IMR-90 (cell line): ENCODE results near the gene DHRSX. TPM values are rescaled to one million over a fixed set of nuclear protein-coding genes. Genes with fewer than 3 reads are reported as not detected.
"Not testable (repeated sequence)": the region's sequence is repeated elsewhere in the genome, so short reads cannot be mapped to it uniquely, and the experiment has no call there.

ENCODE experiments used
- ATAC-seq: fragments of 200-7000 bp; cut with Tn5 transposase; 2 replicates; pipeline ENCODE4 v1.9.1; 2020; ENCODE audit warnings: low read depth, mild to moderate bottlenecking, moderate library complexity
- BruUV-seq: library from RNA; stranded (reverse); fragments of 400-500 nt; replicated peaks from 2 replicates; lab custom pipeline; 2021; lab: Mats Ljungman, UMichigan
- CTCF ChIA-PET: fragments of 300-600 bp; formaldehyde crosslinking; extraction: SDS; loops from one replicate; lab custom pipeline; 2021; ENCODE audit warnings: antibody characterized with exemption; lab: Yijun Ruan, JAX
- POLR2A ChIA-PET: fragments of 300-600 bp; sonication (Branson Sonifier 250); formaldehyde crosslinking; loops from one replicate; lab custom pipeline; 2022; ENCODE audit warnings: antibody characterized with exemption; ENCODE audit not compliant: unreplicated experiment; lab: Charles Lee
- DNase-seq: peaks from one replicate; pipeline ENCODE4 v3.0.0; 2013
- H2AFZ ChIP-seq: replicated peaks from 2 replicates; pipeline ENCODE3; 2013; ENCODE audit warnings: low read length, mild to moderate bottlenecking; ENCODE audit not compliant: poor library complexity
- H2AK5ac ChIP-seq: 2 replicates; pipeline ENCODE4 v1.6.1; 2013; ENCODE audit warnings: low read depth, low read length, inconsistent platforms
- H2AK9ac ChIP-seq: replicated peaks from 2 replicates; pipeline ENCODE3; 2013; ENCODE audit warnings: mild to moderate bottlenecking, low read depth, low read length, moderate library complexity; ENCODE audit not compliant: poor library complexity
- H2BK120ac ChIP-seq: 2 replicates; pipeline ENCODE4 v1.6.1; 2013; ENCODE audit warnings: low read depth, low read length, inconsistent platforms
- H2BK15ac ChIP-seq: 3 replicates; pipeline ENCODE4 v1.6.1; 2013; ENCODE audit warnings: low read depth, low read length, inconsistent platforms
- H2BK20ac ChIP-seq: 2 replicates; pipeline ENCODE4 v1.6.1; 2013; ENCODE audit warnings: low read depth, mild to moderate bottlenecking, inconsistent platforms, low read length, moderate library complexity
- H2BK5ac ChIP-seq: 2 replicates; pipeline ENCODE4 v1.6.1; 2013; ENCODE audit warnings: mild to moderate bottlenecking, low read depth, low read length, inconsistent platforms; ENCODE audit not compliant: poor library complexity, severe bottlenecking
- H3K14ac ChIP-seq: replicated peaks from 2 replicates; pipeline ENCODE4 v1.6.1; 2013; ENCODE audit warnings: low read depth, low read length, inconsistent platforms
- H3K18ac ChIP-seq: 2 replicates; pipeline ENCODE4 v1.6.1; 2013; ENCODE audit warnings: low read depth, low read length, control low read depth
- H3K23ac ChIP-seq: 2 replicates; pipeline ENCODE4 v1.6.1; 2013; ENCODE audit warnings: low read depth, low read length, inconsistent platforms
- H3K27ac ChIP-seq: 2 replicates; pipeline ENCODE4 v1.5.1; 2013; ENCODE audit warnings: mild to moderate bottlenecking, control low read depth, low read length; ENCODE audit not compliant: insufficient read depth
- H3K27me3 ChIP-seq: 2 replicates; pipeline ENCODE4 v1.6.1; 2013; ENCODE audit warnings: low read length; ENCODE audit not compliant: control insufficient read depth, insufficient read depth
- H3K36me3 ChIP-seq: 2 replicates; pipeline ENCODE4 v1.6.1; 2013; ENCODE audit warnings: low read length, mixed read lengths; ENCODE audit not compliant: control insufficient read depth, insufficient read depth
- H3K4ac ChIP-seq: 2 replicates; pipeline ENCODE4 v1.6.1; 2013; ENCODE audit warnings: low read depth, low read length, inconsistent platforms
- H3K4me1 ChIP-seq: 2 replicates; pipeline ENCODE4 v1.6.1; 2013; ENCODE audit warnings: low read length, mixed read lengths; ENCODE audit not compliant: control insufficient read depth, insufficient read depth
- H3K4me2 ChIP-seq: 2 replicates; pipeline ENCODE4 v1.6.1; 2013; ENCODE audit warnings: low read depth, mild to moderate bottlenecking, control low read depth, low read length, moderate library complexity
- H3K4me3 ChIP-seq: 2 replicates; pipeline ENCODE4 v1.5.1; 2013; ENCODE audit warnings: low read depth, mild to moderate bottlenecking, control low read depth, low read length, moderate library complexity; ENCODE audit not compliant: insufficient read depth
- H3K56ac ChIP-seq: 2 replicates; pipeline ENCODE4 v1.6.1; 2013; ENCODE audit warnings: low read length, inconsistent platforms; ENCODE audit not compliant: insufficient read depth; ENCODE audit errors: extremely low read depth
- H3K79me1 ChIP-seq, 2 experiments: 2 replicates each; pipeline ENCODE4 v1.6.1; 2013; ENCODE audit warnings: low read length in 2 of 2, inconsistent platforms in 1 of 2, low read depth in 1 of 2
- H3K9ac ChIP-seq: 2 replicates; pipeline ENCODE4 v1.6.1; 2013; ENCODE audit warnings: low read depth, low read length, control low read depth
- H3K9me1 ChIP-seq: 2 replicates; pipeline ENCODE4 v1.6.1; 2013; ENCODE audit warnings: low read length, inconsistent platforms; ENCODE audit not compliant: insufficient read depth
- H3K9me3 ChIP-seq: 2 replicates; pipeline ENCODE4 v1.6.1; 2013; ENCODE audit warnings: low read length; ENCODE audit not compliant: control insufficient read depth, insufficient read depth
- H4K20me1 ChIP-seq: 2 replicates; pipeline ENCODE4 v1.6.1; 2013; ENCODE audit warnings: low read length, inconsistent platforms; ENCODE audit not compliant: insufficient read depth
- H4K5ac ChIP-seq: 2 replicates; pipeline ENCODE4 v1.6.1; 2013; ENCODE audit warnings: mild to moderate bottlenecking, low read depth, low read length, control low read depth
- H4K8ac ChIP-seq, 2 experiments: 2 replicates each; pipeline ENCODE4 v1.6.1; 2013; ENCODE audit warnings: low read depth in 2 of 2, low read length in 2 of 2, control low read depth in 1 of 2, inconsistent platforms in 1 of 2
- H4K91ac ChIP-seq: 2 replicates; pipeline ENCODE4 v1.6.1; 2013; ENCODE audit warnings: low read depth, low read length, inconsistent platforms; ENCODE audit not compliant: insufficient read depth
- CHD1 ChIP-seq: IDR thresholded peaks from 2 replicates; pipeline ENCODE4 v1.6.1; 2012; ENCODE audit warnings: low read depth, low read length, improper control_type of control experiment
- MAZ ChIP-seq: IDR thresholded peaks from 2 replicates; pipeline ENCODE4 v1.6.1; 2012; ENCODE audit warnings: low read depth, mild to moderate bottlenecking, low read length, improper control_type of control experiment, moderate library complexity, borderline replicate concordance
- WGBS, 2 experiments: methylation state at CpG; one replicate each; pipeline versions ENCODE4 v1.1.5 to v1.1.7; 2013; ENCODE audit warnings: missing lambda C conversion rate in 2 of 2; ENCODE audit not compliant: insufficient read length in 1 of 2; ENCODE audit errors: extremely low coverage in 2 of 2; 5-methylcytosine and 5-hydroxymethylcytosine counted together
- dilution Hi-C: fragments of 300-500 bp; cut with HindIII; formaldehyde crosslinking; loops from one replicate; pipeline ENCODE4 v1.14.3; 2018; ENCODE audit warnings: low sequenced_read_pairs; ENCODE audit not compliant: unreplicated experiment
- in situ Hi-C: fragments of 300-500 bp; cut with MboI; formaldehyde crosslinking; loops from 3 replicates; pipeline ENCODE4 v1.14.3; 2019; ENCODE audit warnings: low sequenced_read_pairs, inconsistent platforms, mixed read lengths
- intact Hi-C: fragments of 100-400 bp; cut with micrococcal nuclease; formaldehyde crosslinking; loops from 2 replicates; pipeline ENCODE4 v1.10.0; 2022
- polyA plus RNA-seq, 3 experiments: library from polyadenylated mRNA; depleted of rRNA; stranded (reverse); fragments of >200 nt; gene quantifications; 2 replicates each; pipeline ENCODE4 v1.2.3, GENCODE V29; 2012; ENCODE audit warnings: low replicate concordance in 1 of 3
- total RNA-seq: library from RNA; depleted of rRNA; stranded (reverse); fragments of >200 nt; gene quantifications from 2 replicates; pipeline ENCODE4 v1.2.3, GENCODE V29; 2012

DHRSX gene
- total and polyA plus RNA-seq, 2 of the 4 experiments (the other 2 are of a cell fraction): 26.2 to 38.0 TPM

- intact Hi-C loops (no loop called here), in situ Hi-C loops (no loop called here), dilution Hi-C loops (no loop called here)
- H4K91ac ChIP-seq: no peak overlapping the region
- no peak overlapping the region for H2AFZ ChIP-seq
- H3K4ac ChIP-seq: no peak overlapping the region
- DNase-seq (no peak), ATAC-seq (no peak)
- no peak overlapping the region for H4K8ac ChIP-seq
- CTCF ChIA-PET: no interaction called here
- no peak for TF ChIP-seq CHD1
- no peak for TF ChIP-seq MAZ
- no peak overlapping the region for H3K4me2 ChIP-seq
- H3K27ac ChIP-seq: no peak overlapping the region
- no peaks in the 10 kb centered on the region for H3K4me1 ChIP-seq
- H2AK5ac ChIP-seq: no peak overlapping the region
- H3K23ac ChIP-seq: no peak overlapping the region
- H2BK5ac ChIP-seq: no peak overlapping the region
- 87% methylated on average over 11 of the region's 26 CpGs; no CpG with 5 or more reads in 1 of the 2 experiments for WGBS, 2 experiments
- 0 out of 2 replicates have a peak, but pooled peaks cover 4% of the 10 kb centered on the region for H4K20me1 ChIP-seq
- peak overlapping the region; percentile 42 for H2AK9ac ChIP-seq
- H3K4me3 ChIP-seq: no peak overlapping the region
- H3K56ac ChIP-seq: no peak overlapping the region
- no TSS peak for BruUV-seq
- no peaks in the 10 kb centered on the region; the same call in 1 of the 2 replicates for H3K9me3 ChIP-seq
- H2BK20ac ChIP-seq: no peak overlapping the region
- no peak overlapping the region for H2BK15ac ChIP-seq
- no peak overlapping the region for H3K18ac ChIP-seq
- no peak overlapping the region for H4K5ac ChIP-seq
- H3K9ac ChIP-seq: no peak overlapping the region
- POLR2A ChIA-PET: no interaction called here
- peaks cover 11% of the 10 kb centered on the region for H3K9me1 ChIP-seq
- peaks cover 0 to 2% of the 10 kb centered on the region in 2 experiments; a peak in 2 of 4 replicates for H3K79me1 ChIP-seq
- H3K36me3 ChIP-seq: peaks cover 16% of the 10 kb centered on the region
- no peak overlapping the region for H3K14ac ChIP-seq
- H2BK120ac ChIP-seq: no peak overlapping the region
- H3K27me3 ChIP-seq: no peaks in the 10 kb centered on the region
These were observed 234.1 kb downstream of the DHRSX start for GRCh38 chrX:2266445-2267349.

- H3K56ac ChIP-seq, H4K20me1 ChIP-seq, H3K18ac ChIP-seq, in situ Hi-C loops, H4K91ac ChIP-seq, H3K14ac ChIP-seq, CTCF ChIA-PET, H3K27ac ChIP-seq, H3K4me3 ChIP-seq, H2AFZ ChIP-seq, H3K79me1 ChIP-seq, H3K4me2 ChIP-seq, POLR2A ChIA-PET, DNase-seq, BruUV-seq, H3K9ac ChIP-seq, H3K4ac ChIP-seq, intact Hi-C loops, H4K5ac ChIP-seq, dilution Hi-C loops, H4K8ac ChIP-seq, H2BK5ac ChIP-seq, H3K9me3 ChIP-seq, H2AK9ac ChIP-seq, H3K23ac ChIP-seq, H2AK5ac ChIP-seq, H2BK20ac ChIP-seq, H2BK15ac ChIP-seq, ATAC-seq, H3K27me3 ChIP-seq, H2BK120ac ChIP-seq, H3K4me1 ChIP-seq: not testable (repeated sequence)
- H3K9me1 ChIP-seq: peaks cover 11% of the 10 kb centered on the region
- H3K36me3 ChIP-seq: peaks cover 16% of the 10 kb centered on the region
- WGBS, 2 experiments: no CpG with 5 or more reads among the region's 23 CpGs
These were observed 234.9 kb downstream of the DHRSX start for GRCh38 chrX:2265658-2266444.
